ENCODE results near the gene PRKAB2.
A peak's percentile ranks its signal among the peaks of the same experiment; 100 is the strongest.

The PRKAB2 gene

DNA sequence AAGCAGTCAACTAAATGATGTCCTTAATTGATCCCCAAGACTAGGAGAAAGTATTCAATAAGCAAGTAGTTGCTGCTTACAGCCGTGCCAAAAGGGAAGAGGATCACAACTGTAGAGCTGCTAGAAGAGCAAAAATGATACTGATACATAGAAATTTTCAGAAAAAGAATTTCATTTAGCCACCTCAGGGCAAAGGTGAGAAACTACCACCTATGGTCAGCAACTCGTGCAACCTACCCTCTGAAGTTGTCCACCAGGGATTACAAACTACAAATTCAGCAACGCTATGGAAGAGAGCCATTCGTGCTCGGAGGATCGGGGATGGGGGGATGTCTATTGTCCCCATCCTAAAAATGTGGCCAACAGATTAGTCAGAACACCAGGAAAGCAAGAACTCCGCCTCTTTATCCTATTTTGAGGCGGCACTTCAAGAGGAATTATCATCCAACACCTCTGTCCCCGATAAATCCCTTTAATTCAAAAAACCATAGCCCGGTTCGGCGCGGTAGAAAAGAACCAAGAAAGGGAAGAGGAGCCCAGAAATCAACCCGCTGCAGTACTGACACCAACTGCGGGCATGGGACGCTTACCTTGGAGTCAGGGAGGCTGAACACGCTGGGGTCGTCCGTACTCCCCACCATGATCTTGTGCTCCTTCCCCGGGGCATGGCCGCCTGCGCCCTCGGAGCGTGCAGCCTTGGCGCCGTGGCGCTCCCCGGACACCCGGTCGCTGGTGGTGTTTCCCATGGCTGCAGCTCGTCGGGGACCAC is 687 bp downstream of the PRKAB2 start:
- no peaks in the 10 kb centered on the region for H3K27me3 ChIP-seq (replicated peaks; ENCODE audit: control insufficient read depth, insufficient read depth, low read length)
- peak overlapping the region; percentile 91 for H3K4me3 ChIP-seq (replicated peaks; ENCODE audit: low read depth, low read length)
- TF ChIP-seq, protein P1, sequence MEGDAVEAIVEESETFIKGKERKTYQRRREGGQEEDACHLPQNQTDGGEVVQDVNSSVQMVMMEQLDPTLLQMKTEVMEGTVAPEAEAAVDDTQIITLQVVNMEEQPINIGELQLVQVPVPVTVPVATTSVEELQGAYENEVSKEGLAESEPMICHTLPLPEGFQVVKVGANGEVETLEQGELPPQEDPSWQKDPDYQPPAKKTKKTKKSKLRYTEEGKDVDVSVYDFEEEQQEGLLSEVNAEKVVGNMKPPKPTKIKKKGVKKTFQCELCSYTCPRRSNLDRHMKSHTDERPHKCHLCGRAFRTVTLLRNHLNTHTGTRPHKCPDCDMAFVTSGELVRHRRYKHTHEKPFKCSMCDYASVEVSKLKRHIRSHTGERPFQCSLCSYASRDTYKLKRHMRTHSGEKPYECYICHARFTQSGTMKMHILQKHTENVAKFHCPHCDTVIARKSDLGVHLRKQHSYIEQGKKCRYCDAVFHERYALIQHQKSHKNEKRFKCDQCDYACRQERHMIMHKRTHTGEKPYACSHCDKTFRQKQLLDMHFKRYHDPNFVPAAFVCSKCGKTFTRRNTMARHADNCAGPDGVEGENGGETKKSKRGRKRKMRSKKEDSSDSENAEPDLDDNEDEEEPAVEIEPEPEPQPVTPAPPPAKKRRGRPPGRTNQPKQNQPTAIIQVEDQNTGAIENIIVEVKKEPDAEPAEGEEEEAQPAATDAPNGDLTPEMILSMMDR (IDR thresholded peaks at IDR 0.05; ENCODE audit: insufficient read depth, low read length, poor library complexity, severe bottlenecking): no peak
- no peaks in the 10 kb centered on the region for H3K36me3 ChIP-seq (ENCODE audit: control insufficient read depth, insufficient read depth, low read length)
- DNase-seq (ENCODE audit: extremely low read depth, insufficient read length): no peak

DNA sequence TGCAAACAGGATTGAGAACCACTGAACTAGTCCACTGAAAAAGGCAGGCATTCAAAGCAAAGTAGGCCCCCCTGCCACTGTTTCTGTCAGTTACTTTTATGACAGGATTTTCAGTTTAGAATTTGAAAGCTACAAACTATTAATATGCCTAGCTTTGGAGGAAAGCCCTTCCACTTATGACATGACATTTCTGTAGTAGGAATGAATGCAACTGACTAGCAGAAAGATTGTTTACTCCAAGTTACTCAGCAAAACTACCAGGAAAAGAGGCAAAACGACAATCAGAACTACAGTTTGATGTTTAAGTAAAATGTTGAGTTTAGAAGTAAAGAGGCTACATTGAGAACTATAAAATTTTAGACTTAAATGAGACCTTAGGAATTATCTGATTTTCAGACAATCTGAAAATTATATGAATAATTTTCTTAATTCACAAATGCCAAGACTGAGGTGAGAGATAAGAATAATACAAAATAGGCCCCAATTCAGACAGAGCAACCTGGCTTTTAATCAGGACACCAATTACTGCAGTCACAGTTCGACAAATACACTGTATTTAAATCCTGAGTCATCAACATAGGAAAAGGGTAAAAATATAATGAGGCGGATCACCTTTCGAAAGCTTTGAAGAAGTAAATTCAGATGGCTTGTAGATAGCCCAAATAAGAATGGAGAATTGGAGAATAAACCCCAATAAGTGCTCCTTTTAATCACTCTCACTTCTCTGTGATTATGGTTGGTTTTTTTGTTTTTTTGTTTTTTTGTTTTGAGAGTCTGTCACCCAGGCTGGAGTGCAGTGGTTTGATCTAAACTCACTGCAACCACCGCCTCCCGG is 2.2 kb downstream of the PRKAB2 start:
- TF ChIP-seq, protein P1 (IDR thresholded peaks at IDR 0.05; ENCODE audit: insufficient read depth, low read length, poor library complexity, severe bottlenecking): no peak
- DNase-seq (ENCODE audit: extremely low read depth, insufficient read length): no peak
- no peaks in the 10 kb centered on the region for H3K27me3 ChIP-seq (replicated peaks; ENCODE audit: control insufficient read depth, insufficient read depth, low read length)
- H3K36me3 ChIP-seq (ENCODE audit: control insufficient read depth, insufficient read depth, low read length): no peaks in the 10 kb centered on the region
- H3K4me3 ChIP-seq (replicated peaks; ENCODE audit: low read depth, low read length): peak overlapping the region; percentile 22

DNA sequence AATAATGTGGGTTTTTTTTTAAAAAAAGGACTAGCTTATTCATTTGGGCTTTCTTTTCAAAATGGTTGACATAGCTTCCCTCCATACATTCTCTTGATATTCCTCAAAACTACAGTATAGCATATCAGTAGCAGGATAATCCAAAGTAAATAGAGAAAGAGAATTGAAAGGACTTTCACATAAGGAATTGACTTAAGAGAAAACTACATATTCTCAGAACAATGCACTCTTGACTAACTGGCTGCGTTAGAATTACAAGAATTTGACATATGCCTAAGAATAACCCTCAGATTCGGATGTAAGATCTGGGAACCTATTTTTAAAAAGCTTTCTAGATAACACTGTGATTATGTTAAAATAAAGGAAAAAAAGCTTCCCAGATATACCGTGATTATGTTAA is 3.1 kb downstream of the PRKAB2 start:
- Histone ChIP-seq H3K36me3 (ENCODE audit: control insufficient read depth, insufficient read depth, low read length) (no peaks in the 10 kb centered on the region), H3K27me3 (replicated peaks; ENCODE audit: control insufficient read depth, insufficient read depth, low read length) (no peaks in the 10 kb centered on the region), H3K4me3 (replicated peaks; ENCODE audit: low read depth, low read length) (no peak overlapping the region)
- TF ChIP-seq, protein P1 (IDR thresholded peaks at IDR 0.05; ENCODE audit: insufficient read depth, low read length, poor library complexity, severe bottlenecking): no peak
- no peak for DNase-seq (ENCODE audit: extremely low read depth, insufficient read length)

DNA sequence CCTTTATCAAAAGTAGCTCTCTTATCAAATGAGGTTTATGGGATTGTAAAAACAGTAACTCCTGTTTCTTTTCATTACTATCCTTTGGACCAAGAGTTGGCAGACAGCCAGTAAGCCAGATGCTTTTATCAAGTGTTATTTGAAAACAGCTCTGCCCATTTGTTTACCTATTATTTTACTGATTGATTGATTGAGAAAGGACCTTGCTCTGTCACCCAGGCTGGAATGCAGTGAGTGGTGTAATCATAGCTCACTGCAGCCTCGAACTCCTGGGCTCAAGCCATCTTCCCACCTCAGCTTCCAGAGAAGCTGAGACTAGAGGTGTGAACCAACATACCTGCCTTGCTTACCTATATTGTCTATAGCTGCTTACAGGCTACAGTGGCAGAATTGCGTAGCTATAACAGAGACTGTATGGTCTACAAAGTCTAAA is 3.6 kb downstream of the PRKAB2 start:
- TF ChIP-seq, protein P1 (IDR thresholded peaks at IDR 0.05; ENCODE audit: insufficient read depth, low read length, poor library complexity, severe bottlenecking): no peak
- Histone ChIP-seq H3K4me3 (replicated peaks; ENCODE audit: low read depth, low read length) (no peak overlapping the region), H3K27me3 (replicated peaks; ENCODE audit: control insufficient read depth, insufficient read depth, low read length) (no peaks in the 10 kb centered on the region), H3K36me3 (ENCODE audit: control insufficient read depth, insufficient read depth, low read length) (no peaks in the 10 kb centered on the region)
- no peak for DNase-seq (ENCODE audit: extremely low read depth, insufficient read length)

DNA sequence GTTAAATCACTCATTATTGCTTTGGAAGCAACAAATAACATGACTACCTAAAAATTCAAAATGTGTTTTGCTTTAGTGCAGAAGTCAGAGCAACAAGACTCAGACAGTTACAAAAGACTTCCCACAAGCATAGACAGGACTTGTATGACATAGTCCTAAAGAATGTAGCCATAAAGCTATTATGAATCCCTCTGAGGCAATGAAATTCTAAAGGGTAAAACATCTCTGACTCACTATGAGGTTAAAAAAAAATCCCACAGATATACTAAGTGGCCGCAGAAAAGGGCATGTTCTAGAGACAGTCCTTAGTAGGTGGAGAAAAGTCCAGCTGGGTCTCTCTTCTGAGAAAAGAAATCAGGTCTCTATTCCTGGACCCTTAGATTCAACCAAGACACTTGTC is 4.9 kb downstream of the PRKAB2 start:
- DNase-seq (ENCODE audit: extremely low read depth, insufficient read length): no peak
- TF ChIP-seq, protein P1 (IDR thresholded peaks at IDR 0.05; ENCODE audit: insufficient read depth, low read length, poor library complexity, severe bottlenecking): no peak
- Histone ChIP-seq H3K27me3 (replicated peaks; ENCODE audit: control insufficient read depth, insufficient read depth, low read length) (no peaks in the 10 kb centered on the region), H3K4me3 (replicated peaks; ENCODE audit: low read depth, low read length) (no peak overlapping the region), H3K36me3 (ENCODE audit: control insufficient read depth, insufficient read depth, low read length) (no peaks in the 10 kb centered on the region)

All from GM06990 (cell line).